Hepatocyte (in vitro differentiated cells): ENCODE results near the gene FLAD1. TPM values are rescaled to one million over a fixed set of nuclear protein-coding genes. Genes with fewer than 3 reads are reported as not detected.

Experiments used
- DNase-seq: peaks from one replicate; pipeline ENCODE4 v3.0.0-alpha.2; 2016; ENCODE audit warnings: low spot score
- H2AFZ ChIP-seq: fragments of 200-600 bp; sonication (generic); 2 replicates; pipeline ENCODE4 v1.6.0; 2016; ENCODE audit warnings: antibody characterized with exemption, mild to moderate bottlenecking
- H3K27ac ChIP-seq: fragments of 200-600 bp; sonication (generic); 2 replicates; pipeline ENCODE4 v1.5.1; 2016; ENCODE audit warnings: mild to moderate bottlenecking
- H3K27me3 ChIP-seq: fragments of 200-600 bp; sonication (generic); 2 replicates; pipeline ENCODE4 v1.6.1; 2016
- H3K36me3 ChIP-seq: fragments of 200-600 bp; sonication (generic); replicated peaks from 2 replicates; pipeline ENCODE4 v1.5.1; 2016; ENCODE audit warnings: low read depth; ENCODE audit not compliant: insufficient read depth
- H3K4me1 ChIP-seq: fragments of 200-600 bp; sonication (generic); 2 replicates; pipeline ENCODE4 v1.5.1; 2016; ENCODE audit warnings: mild to moderate bottlenecking, moderate library complexity; ENCODE audit not compliant: insufficient read depth
- H3K4me2 ChIP-seq: fragments of 200-600 bp; sonication (generic); 2 replicates; pipeline ENCODE4 v1.6.0; 2016
- H3K4me3 ChIP-seq: fragments of 200-600 bp; sonication (generic); 2 replicates; pipeline ENCODE4 v1.5.1; 2016; ENCODE audit warnings: mild to moderate bottlenecking
- H3K79me2 ChIP-seq: fragments of 200-600 bp; sonication (generic); 2 replicates; pipeline ENCODE4 v1.6.0; 2017; ENCODE audit warnings: mild to moderate bottlenecking
- H3K9me2 ChIP-seq: fragments of 200-600 bp; sonication (generic); replicated peaks from 2 replicates; pipeline ENCODE4 v1.6.0; 2017; ENCODE audit warnings: mild to moderate bottlenecking; ENCODE audit not compliant: insufficient read depth
- H3K9me3 ChIP-seq: fragments of 200-600 bp; sonication (generic); 2 replicates; pipeline ENCODE4 v1.5.1; 2016; ENCODE audit warnings: low read depth, mild to moderate bottlenecking
- H4K20me1 ChIP-seq: fragments of 200-600 bp; sonication (generic); 2 replicates; pipeline ENCODE4 v1.6.0; 2016; ENCODE audit warnings: mild to moderate bottlenecking; ENCODE audit not compliant: insufficient read depth, poor library complexity, severe bottlenecking
- CTCF ChIP-seq: fragments of 200-600 bp; sonication (generic); IDR thresholded peaks from 2 replicates; pipeline ENCODE4 v1.5.1; 2016; ENCODE audit warnings: antibody characterized with exemption, mild to moderate bottlenecking; ENCODE audit not compliant: poor library complexity
- EZH2 ChIP-seq: fragments of 200-600 bp; sonication (generic); IDR thresholded peaks from 2 replicates; pipeline ENCODE4 v1.6.1; 2016; ENCODE audit warnings: antibody characterized with exemption, mild to moderate bottlenecking, borderline replicate concordance
- EZH2phosphoT487 ChIP-seq: fragments of 200-600 bp; sonication (generic); IDR thresholded peaks from one replicate; pipeline ENCODE4 v1.6.1; 2018; ENCODE audit warnings: antibody characterized with exemption, mild to moderate bottlenecking, low read depth, moderate library complexity; ENCODE audit not compliant: unreplicated experiment, severe bottlenecking
- WGBS: methylation state at CpG from one replicate; pipeline ENCODE4 v1.1.6; 2016; ENCODE audit warnings: low lambda C conversion rate; ENCODE audit errors: missing lambda C conversion rate; 5-methylcytosine and 5-hydroxymethylcytosine counted together
- polyA plus RNA-seq: library from polyadenylated mRNA; unstranded; fragments of >200 nt; fragmentation: Nextera tagmentation; extraction: Ambion mirVana; gene quantifications from 2 replicates; pipeline ENCODE4 v1.2.1, GENCODE V29; 2016
- total RNA-seq: library from RNA; depleted of rRNA; stranded (reverse); fragments of >200 nt; gene quantifications from 2 replicates; pipeline ENCODE4 v1.2.3, GENCODE V29; 2014

FLAD1 gene
- total and polyA plus RNA-seq, 2 experiments from 2014 or later = 25.6 to 45.1 TPM

GRCh38 chr1:155016231-155016831, 33.2 kb downstream of the FLAD1 start:
- Histone ChIP-seq H3K27ac (peak overlapping the region; percentile 96), H3K4me1 (peaks cover 15% of the 10 kb centered on the region), H3K4me2 (no peak overlapping the region), H4K20me1 (peaks cover 6% of the 10 kb centered on the region), H3K27me3 (no peaks in the 10 kb centered on the region), H3K79me2 (peaks cover 12% of the 10 kb centered on the region), H3K4me3 (no peak overlapping the region), H3K36me3 (no peaks in the 10 kb centered on the region), H3K9me2 (no peaks in the 10 kb centered on the region), H3K9me3 (no peaks in the 10 kb centered on the region), H2AFZ (no peak overlapping the region)
- DNase-seq = no peak
- TF ChIP-seq EZH2 = no peak
- WGBS = 95% methylated on average over 24 of the region's 26 CpGs

- no peak for TF ChIP-seq EZH2phosphoT487
- peak; percentile 100 for TF ChIP-seq CTCF
- Histone ChIP-seq H3K9me3 (no peaks in the 10 kb centered on the region), H3K79me2 (peaks cover 7% of the 10 kb centered on the region), H3K27me3 (no peaks in the 10 kb centered on the region), H3K4me3 (no peak overlapping the region), H3K4me2 (peak overlapping the region; percentile 79), H3K4me1 (peaks cover 14% of the 10 kb centered on the region), H4K20me1 (peaks cover 5% of the 10 kb centered on the region), H3K27ac (peak overlapping the region; percentile 96), H2AFZ (no peak overlapping the region), H3K36me3 (no peaks in the 10 kb centered on the region), H3K9me2 (no peaks in the 10 kb centered on the region)
- DNase-seq = peak; percentile 96
- WGBS = 7% methylated on average over 27 of the region's 49 CpGs
Observed at GRCh38 chr1:155017041-155017945, 34.1 kb downstream of the FLAD1 start.

- Histone ChIP-seq H3K4me3 (no peak overlapping the region), H3K4me1 (peaks cover 14% of the 10 kb centered on the region), H3K27me3 (no peaks in the 10 kb centered on the region), H3K79me2 (peaks cover 5% of the 10 kb centered on the region), H3K36me3 (no peaks in the 10 kb centered on the region), H2AFZ (no peak overlapping the region), H4K20me1 (no peaks in the 10 kb centered on the region), H3K9me3 (no peaks in the 10 kb centered on the region), H3K27ac (peak overlapping the region; percentile 96), H3K9me2 (no peaks in the 10 kb centered on the region), H3K4me2 (peak overlapping the region; percentile 79)
- DNase-seq = no peak
- 91% methylated on average over 6 of the region's 6 CpGs for WGBS
- TF ChIP-seq EZH2 (no peak), CTCF (no peak), EZH2phosphoT487 (no peak)
Observed at GRCh38 chr1:155017946-155018316, 34.8 kb downstream of the FLAD1 start.
